GM12878 (cell line): Measurements from ENCODE around the gene PEF1. TPM values are rescaled to one million over a fixed set of nuclear protein-coding genes. Genes with fewer than 3 reads are reported as not detected.

Experiments
- ATAC-seq: fragments of 200-7000 bp; cut with Tn5 transposase; 3 replicates; pipeline ENCODE4 v1.9.1; 2020; ENCODE audit warnings: mild to moderate bottlenecking, moderate library complexity
- BruUV-seq: library from RNA; stranded (reverse); fragments of 400-500 nt; replicated peaks from 2 replicates; lab custom pipeline; 2021; lab: Mats Ljungman, UMichigan
- CTCF ChIA-PET: fragments of 300-600 bp; sonication (Branson Sonifier 250); formaldehyde crosslinking; extraction: SDS; loops from one replicate; lab custom pipeline; 2021; ENCODE audit warnings: inconsistent platforms; lab: Yijun Ruan, JAX
- POLR2A ChIA-PET: fragments of 350-600 bp; formaldehyde crosslinking; extraction: SDS; loops from one replicate; lab custom pipeline; 2021; ENCODE audit warnings: inconsistent platforms; lab: Charles Lee
- RAD21 ChIA-PET: fragments of 300-600 bp; sonication (Branson Sonifier 250); formaldehyde crosslinking; loops from one replicate; lab custom pipeline; 2023; ENCODE audit warnings: antibody characterized with exemption; ENCODE audit not compliant: unreplicated experiment; lab: Charles Lee
- SMC1A ChIA-PET: fragments of 300-600 bp; sonication (Branson Sonifier 250); formaldehyde crosslinking; loops from one replicate; lab custom pipeline; 2023; ENCODE audit not compliant: unreplicated experiment, uncharacterized antibody; lab: Charles Lee
- DNase-seq: peaks from one replicate; pipeline ENCODE4 v3.0.0-alpha.2; 2011; ENCODE audit warnings: low read depth, low spot score
- FAIRE-seq: peaks from 3 replicates; lab custom pipeline; 2011; peaks lifted over from hg19 to GRCh38; lab: Jason Lieb, UNC
- H2AFZ ChIP-seq: 2 replicates; pipeline ENCODE4 v1.6.0; 2011; ENCODE audit warnings: low read depth, low read length, control low read depth; ENCODE audit not compliant: control insufficient read depth
- H3K27ac ChIP-seq: 2 replicates; pipeline ENCODE4 v1.5.1; 2011; ENCODE audit warnings: control low read depth; ENCODE audit not compliant: control insufficient read depth, insufficient read depth
- H3K27me3 ChIP-seq, 2 experiments: replicated peaks in 1 of 2; 2 replicates each; pipeline versions ENCODE4 v1.6.0 to v1.6.1; 2011; ENCODE audit warnings: low read length in 1 of 2; ENCODE audit not compliant: control insufficient read depth in 2 of 2, insufficient read depth in 2 of 2
- H3K36me3 ChIP-seq, 2 experiments: 2 replicates each; pipeline ENCODE4 v1.5.1; 2011; ENCODE audit warnings: low read length in 1 of 2; ENCODE audit not compliant: control insufficient read depth in 2 of 2, insufficient read depth in 2 of 2
- H3K4me1 ChIP-seq: 2 replicates; pipeline ENCODE4 v1.6.1; 2011; ENCODE audit warnings: mild to moderate bottlenecking, low read length, moderate library complexity, mixed read lengths; ENCODE audit not compliant: control insufficient read depth, insufficient read depth
- H3K4me2 ChIP-seq: 2 replicates; pipeline ENCODE4 v1.6.0; 2011; ENCODE audit warnings: control low read depth; ENCODE audit not compliant: control insufficient read depth, insufficient read depth
- H3K4me3 ChIP-seq: fragments of 200-600 bp; sonication (generic); 2 replicates; pipeline ENCODE4 v1.5.1; 2016
- H3K79me2 ChIP-seq: 2 replicates; pipeline ENCODE4 v1.6.0; 2011; ENCODE audit warnings: low read length; ENCODE audit not compliant: control insufficient read depth, insufficient read depth
- H3K9ac ChIP-seq: 2 replicates; pipeline ENCODE4 v1.8.0; 2011; ENCODE audit warnings: low read length, control low read depth, mixed read lengths; ENCODE audit not compliant: control insufficient read depth, insufficient read depth
- H3K9me3 ChIP-seq: replicated peaks from 3 replicates; pipeline ENCODE4 v1.5.1; 2011; ENCODE audit warnings: mild to moderate bottlenecking, low read length; ENCODE audit not compliant: control insufficient read depth, insufficient read depth
- H4K20me1 ChIP-seq: 2 replicates; pipeline ENCODE4 v1.6.0; 2011; ENCODE audit not compliant: control insufficient read depth, insufficient read depth
- ATF7 ChIP-seq: fragments of 450-650 bp; IDR thresholded peaks from 2 replicates; pipeline ENCODE4 v1.6.1; 2016; ENCODE audit warnings: low read depth, mild to moderate bottlenecking
- CREB1 ChIP-seq: IDR thresholded peaks from 2 replicates; pipeline ENCODE4 v1.6.1; 2012; ENCODE audit warnings: low read depth, mild to moderate bottlenecking, inconsistent platforms
- CREM ChIP-seq: IDR thresholded peaks from 2 replicates; pipeline ENCODE4 v1.6.1; 2014; ENCODE audit warnings: antibody characterized with exemption, low read depth
- HCFC1 ChIP-seq: fragments of 150-350 bp; IDR thresholded peaks from 2 replicates; pipeline ENCODE4 v1.6.1; 2014; ENCODE audit warnings: low read length
- IRF5 ChIP-seq: fragments of 450-650 bp; IDR thresholded peaks from 2 replicates; pipeline ENCODE4 v1.6.1; 2017; ENCODE audit warnings: borderline replicate concordance
- POU2F2 ChIP-seq: IDR thresholded peaks from 3 replicates; pipeline ENCODE4 v1.6.1; 2011; ENCODE audit warnings: low read depth, mild to moderate bottlenecking, low read length, borderline replicate concordance
- YBX1 ChIP-seq: fragments of 450-650 bp; IDR thresholded peaks from 2 replicates; pipeline ENCODE4 v1.6.1; 2016; ENCODE audit warnings: antibody characterized with exemption
- ZNF217 ChIP-seq: fragments of 450-650 bp; IDR thresholded peaks from 2 replicates; pipeline ENCODE4 v1.6.1; 2017; ENCODE audit warnings: antibody characterized with exemption, mild to moderate bottlenecking
- WGBS: methylation state at CpG from one replicate; pipeline ENCODE4 v1.1.6; 2016; ENCODE audit warnings: low lambda C conversion rate; ENCODE audit not compliant: insufficient replicate concordance, insufficient coverage; ENCODE audit errors: missing lambda C conversion rate; 5-methylcytosine and 5-hydroxymethylcytosine counted together
- in situ Hi-C: fragments of 300-500 bp; cut with MboI; formaldehyde crosslinking; loops from 9 replicates; pipeline ENCODE4 v1.14.3; 2018; ENCODE audit warnings: mixed read lengths
- intact Hi-C: fragments of 100-400 bp; cut with micrococcal nuclease; formaldehyde crosslinking; loops from one replicate; pipeline ENCODE4 v1.14.2; 2022; ENCODE audit not compliant: unreplicated experiment
- polyA plus RNA-seq, 11 experiments: library from polyadenylated mRNA; depleted of rRNA in 4 of 11; unstranded in 6 of 11; stranded (reverse) in 5 of 11; fragments of >200 nt; fragmentation: Nextera tagmentation in 4 of 11; fragmentation: Illumina TruSeq in 1 of 11; extraction: Ambion mirVana in 4 of 11; extraction: Trizol in 1 of 11; gene quantifications; 1 replicate in 1 of 11; 2 replicates in 10 of 11; pipeline versions ENCODE4 v1.2.1 to v1.2.3, GENCODE V29; 2011 to 2016; ENCODE audit warnings: inconsistent platforms in 2 of 11, missing spikeins in 2 of 11, low read depth in 1 of 11
- total RNA-seq, 4 experiments: library from RNA; depleted of rRNA in 3 of 4; stranded (reverse); fragments of >200 nt in 3 of 4; fragmentation: Illumina TruSeq in 1 of 4; extraction: Trizol in 1 of 4; gene quantifications; 2 replicates each; pipeline versions ENCODE4 v1.2.1 to v1.2.3, GENCODE V29; 2013 to 2021

PEF1 gene
- total and polyA plus RNA-seq, 10 of the 15 experiments (the other 5 are each of a cell fraction or from before 2014, with no cell fraction given): 27.1 to 107 (median 79.0) TPM

DNA sequence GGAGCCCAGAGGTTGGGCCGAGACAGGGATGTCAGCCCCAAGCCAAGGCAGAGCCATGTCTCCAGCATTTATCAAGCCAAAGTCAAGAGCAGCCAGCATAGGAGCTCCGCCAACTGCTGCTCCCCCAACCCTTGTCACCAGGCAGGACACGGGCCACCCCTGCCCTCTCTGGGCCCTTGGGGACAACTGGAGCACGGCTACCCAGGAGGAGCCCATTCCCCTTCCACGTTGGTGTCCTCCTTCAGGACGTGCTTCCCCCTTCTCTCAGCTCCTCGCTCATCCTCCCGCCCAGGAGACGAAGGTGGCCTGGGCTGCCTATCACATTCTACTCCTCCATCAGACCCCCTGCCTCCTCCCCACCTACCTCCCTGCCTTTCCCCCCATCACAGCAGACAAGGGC is 19.9 kb upstream of the PEF1 start:
- no peak overlapping the region for H3K4me3 ChIP-seq
- ATAC-seq (no peak; the same call in 2 of the 3 replicates), DNase-seq (no peak), FAIRE-seq (no peak)
- no peak for TF ChIP-seq YBX1
- no peak for TF ChIP-seq HCFC1
- no peak for TF ChIP-seq CREM
- no peak for TF ChIP-seq ZNF217
- no peak for TF ChIP-seq CREB1
- no peak for TF ChIP-seq POU2F2
- TF ChIP-seq IRF5: no peak
- TF ChIP-seq ATF7: no peak
- in situ Hi-C loops (no loop called here), intact Hi-C loops (loop anchor here (1.0 to 10.0 kb wide), 6 partner anchors 43 to 400 kb away; no protein-coding TSS in a partner anchor)
- SMC1A ChIA-PET: interaction anchor here (0.7 to 5.7 kb wide), 12 partner anchors 13 to 398 kb away, joined by 3 to 51 read pairs (median 5); partner anchors contain the start of gene COL16A1
- no peaks in the 10 kb centered on the region for H3K4me1 ChIP-seq
- CTCF ChIA-PET: interaction anchor here (0.6 to 7.0 kb wide), 21 partner anchors 9 to 503 kb away, joined by 3 to 90 read pairs (median 4); partner anchors contain the start of genes COL16A1 and PEF1
- H3K9me3 ChIP-seq: no peaks in the 10 kb centered on the region
- 36% methylated on average over 9 of the region's 9 CpGs for WGBS
- H3K79me2 ChIP-seq: no peaks in the 10 kb centered on the region
- no peaks in the 10 kb centered on the region; a peak in 1 of 4 replicates for H3K27me3 ChIP-seq
- no peak overlapping the region for H2AFZ ChIP-seq
- H3K9ac ChIP-seq: no peak overlapping the region
- RAD21 ChIA-PET: interaction anchor here (0.8 to 4.5 kb wide), 15 partner anchors 32 to 297 kb away, joined by 3 to 62 read pairs (median 4); partner anchors contain the start of genes COL16A1 and HCRTR1
- H3K4me2 ChIP-seq: no peak overlapping the region
- BruUV-seq: no TSS peak
- POLR2A ChIA-PET: interaction anchor here (0.8 kb wide), 1 partner anchor 41 kb away, joined by 3 read pairs; no protein-coding TSS in a partner anchor
- H3K36me3 ChIP-seq: no peaks in the 10 kb centered on the region
- no peak overlapping the region for H3K27ac ChIP-seq
- no peaks in the 10 kb centered on the region for H4K20me1 ChIP-seq
